ENCODE measurements around the gene ZNF324. TPM values are rescaled to one million over a fixed set of nuclear protein-coding genes. Genes with fewer than 3 reads are reported as not detected.

ZNF324 gene
- total and polyA plus RNA-seq, 2 of the 13 experiments (the other 11 are each of a cell fraction or from before 2014, with no cell fraction given) = 1.1 to 4.7 TPM

GRCh38 chr19:58519355-58520256 lies 52.7 kb downstream of the ZNF324 start, which contains the start of gene ZBTB45 (continued):
- TF ChIP-seq ZNF367 (CRISPR knock-in tag; IDR thresholded peaks at IDR 0.05; ENCODE audit: borderline replicate concordance) (0 out of 2 replicates have a peak, but pooled peaks have one; percentile 58), KLF16 (CRISPR knock-in tag; IDR thresholded peaks at IDR 0.05) (peak in 1 of 2 experiments; percentile 97; a peak in 1 of 4 replicates), MYC (CRISPR knock-in tag; IDR thresholded peaks at IDR 0.05; ENCODE audit: borderline replicate concordance) (peak; percentile 93), ZNF160 (CRISPR knock-in tag; IDR thresholded peaks at IDR 0.05) (peak; percentile 84; the same call in 1 of the 2 replicates), ADNP (CRISPR knock-in tag; IDR thresholded peaks at IDR 0.05) (no peak), ZSCAN25 (CRISPR knock-in tag; IDR thresholded peaks at IDR 0.05) (peak; percentile 69), SNAPC4 (CRISPR knock-in tag; IDR thresholded peaks at IDR 0.05) (no peak), ZKSCAN5 (CRISPR knock-in tag; IDR thresholded peaks at IDR 0.05) (no peak), ZNF576 (CRISPR knock-in tag; IDR thresholded peaks at IDR 0.05) (no peak; the same call in 1 of the 2 replicates), ZNF572 (CRISPR knock-in tag; IDR thresholded peaks at IDR 0.05) (0 out of 2 replicates have a peak, but pooled peaks have one; percentile 81), ZNF558 (CRISPR knock-in tag; IDR thresholded peaks at IDR 0.05; ENCODE audit: borderline replicate concordance) (peak; percentile 97; the same call in 1 of the 2 replicates), ZNF646 (CRISPR knock-in tag; IDR thresholded peaks at IDR 0.05) (0 out of 2 replicates have a peak, but pooled peaks have one; percentile 11), PHF8 (CRISPR knock-in tag; IDR thresholded peaks at IDR 0.05) (peak; percentile 98), ZNF709 (CRISPR knock-in tag; IDR thresholded peaks at IDR 0.05) (peak; percentile 95; the same call in 1 of the 2 replicates), ZNF891 (CRISPR knock-in tag; IDR thresholded peaks at IDR 0.05) (peak; percentile 97)
